Liver (tissue), 9 donors: ENCODE data around the gene NEK6. TPM values are rescaled to one million over a fixed set of nuclear protein-coding genes. Genes with fewer than 3 reads are reported as not detected.

Experiments used
- DNase-seq: peaks from one replicate; pipeline ENCODE4 v3.0.0-alpha.2; 2017; ENCODE audit warnings: low spot score
- H3K27ac ChIP-seq, 2 donors: one replicate each; pipeline ENCODE4 v1.7.0; 2013; ENCODE audit warnings: inconsistent platforms in 2 of 2, low read length in 2 of 2, control low read depth in 1 of 2, low read depth in 1 of 2, mild to moderate bottlenecking in 1 of 2
- H3K27me3 ChIP-seq, 4 donors: one replicate each; pipeline versions ENCODE4 v1.6.1 to v1.7.0; 2013; ENCODE audit warnings: low read length in 3 of 4, inconsistent platforms in 1 of 4, mild to moderate bottlenecking in 1 of 4, moderate library complexity in 1 of 4; ENCODE audit not compliant: control insufficient read depth in 4 of 4, insufficient read depth in 4 of 4
- H3K36me3 ChIP-seq, 4 donors: one replicate each; pipeline versions ENCODE4 v1.6.1 to v1.7.0; 2013; ENCODE audit warnings: low read length in 3 of 4, mild to moderate bottlenecking in 3 of 4, low read depth in 1 of 4, moderate library complexity in 1 of 4; ENCODE audit not compliant: control insufficient read depth in 4 of 4, insufficient read depth in 3 of 4
- H3K4me1 ChIP-seq, 4 donors: one replicate each; pipeline versions ENCODE4 v1.6.1 to v1.7.0; 2013; ENCODE audit warnings: low read length in 3 of 4, mild to moderate bottlenecking in 3 of 4, moderate library complexity in 1 of 4; ENCODE audit not compliant: control insufficient read depth in 4 of 4, insufficient read depth in 4 of 4
- H3K4me3 ChIP-seq, 3 donors: one replicate each; pipeline versions ENCODE4 v1.6.1 to v1.7.0; 2013; ENCODE audit warnings: low read length in 3 of 3, control low read depth in 1 of 3, low read depth in 1 of 3, mild to moderate bottlenecking in 1 of 3
- H3K9ac ChIP-seq, 2 donors: one replicate each; pipeline ENCODE4 v1.7.0; 2013; ENCODE audit warnings: low read length in 2 of 2, mild to moderate bottlenecking in 2 of 2, moderate library complexity in 2 of 2, control low read depth in 1 of 2, low read depth in 1 of 2
- H3K9me3 ChIP-seq, 4 donors: one replicate each; pipeline versions ENCODE4 v1.6.1 to v1.7.0; 2013; ENCODE audit warnings: low read length in 3 of 4; ENCODE audit not compliant: control insufficient read depth in 4 of 4
- EGR1 ChIP-seq, 2 donors: IDR thresholded peaks; 2 replicates each; pipeline ENCODE4 v1.6.1; 2016 to 2018; ENCODE audit warnings: antibody characterized with exemption in 2 of 2, low read depth in 2 of 2
- FOXA1 ChIP-seq: IDR thresholded peaks from 2 replicates; pipeline ENCODE4 v1.6.1; 2016; ENCODE audit warnings: antibody characterized with exemption
- FOXA2 ChIP-seq: IDR thresholded peaks from 2 replicates; pipeline ENCODE4 v1.6.1; 2016; ENCODE audit warnings: antibody characterized with exemption
- GABPA ChIP-seq, 2 donors: IDR thresholded peaks in 1 of 2; conservative IDR thresholded peaks in 1 of 2; 2 replicates each; pipeline ENCODE4 v1.6.1; 2016; ENCODE audit warnings: antibody characterized with exemption in 2 of 2, mild to moderate bottlenecking in 1 of 2, moderate library complexity in 1 of 2
- HNF4A ChIP-seq, 2 donors: conservative IDR thresholded peaks; 2 replicates each; pipeline ENCODE4 v1.6.1; 2016; ENCODE audit warnings: antibody characterized with exemption in 2 of 2, mild to moderate bottlenecking in 2 of 2
- HNF4G ChIP-seq: IDR thresholded peaks from 2 replicates; pipeline ENCODE4 v1.6.1; 2016; ENCODE audit warnings: antibody characterized with exemption
- JUND ChIP-seq, 2 donors: IDR thresholded peaks; 2 replicates each; pipeline ENCODE4 v1.6.1; 2016; ENCODE audit warnings: antibody characterized with exemption in 2 of 2
- NR2F2 ChIP-seq: IDR thresholded peaks from 2 replicates; pipeline ENCODE4 v1.6.1; 2016; ENCODE audit warnings: antibody characterized with exemption
- RXRA ChIP-seq, 2 donors: IDR thresholded peaks; 2 replicates each; pipeline ENCODE4 v1.6.1; 2017 to 2018; ENCODE audit warnings: antibody characterized with exemption in 2 of 2, mild to moderate bottlenecking in 1 of 2
- SP1 ChIP-seq: IDR thresholded peaks from 2 replicates; pipeline ENCODE4 v1.6.1; 2018; ENCODE audit warnings: antibody characterized with exemption, mild to moderate bottlenecking
- TAF1 ChIP-seq: conservative IDR thresholded peaks from 2 replicates; pipeline ENCODE4 v1.6.1; 2016; ENCODE audit warnings: antibody characterized with exemption, mild to moderate bottlenecking
- WGBS: extraction: QIAGEN DNeasy Blood & Tissue Kit; methylation state at CpG from one replicate; pipeline ENCODE4 v1.1.7; 2013; 5-methylcytosine and 5-hydroxymethylcytosine counted together
- polyA plus RNA-seq, 2 donors: library from polyadenylated mRNA; stranded (reverse) in 1 of 2; unstranded in 1 of 2; fragments of 200-250 nt in 1 of 2; fragments of >200 nt in 1 of 2; fragmentation: Nextera tagmentation in 1 of 2; extraction: Ambion mirVana in 1 of 2; gene quantifications; one replicate each; pipeline versions ENCODE4 v1.2.1 to v1.2.3, GENCODE V29; 2013 to 2015
- total RNA-seq, 2 donors: library from RNA; depleted of rRNA; stranded (reverse); fragments of >200 nt; gene quantifications; one replicate each; pipeline ENCODE4 v1.2.3, GENCODE V29; 2014
- TF ChIP-seq, protein P1 (sequence below): IDR thresholded peaks from 2 replicates; pipeline ENCODE4 v1.6.1; 2016; ENCODE audit warnings: antibody characterized with exemption
- TF ChIP-seq, protein P2 (sequence below): fragments of 150-350 bp; IDR thresholded peaks from 2 replicates; pipeline ENCODE4 v1.5.1; 2017; ENCODE audit warnings: improper control_type of control experiment, low read depth, low read length; ENCODE audit not compliant: missing input control
- TF ChIP-seq, protein P3 (sequence below): IDR thresholded peaks from 2 replicates; pipeline ENCODE4 v1.6.1; 2016; ENCODE audit warnings: antibody characterized with exemption
- TF ChIP-seq, protein P4 (sequence below): IDR thresholded peaks from 2 replicates; pipeline ENCODE4 v1.6.1; 2016; ENCODE audit warnings: antibody characterized with exemption, mild to moderate bottlenecking
- donor health status: healthy.
- donor health status: healthy.
- donor health status: healthy.
- donor health status: healthy.
- donor health status: healthy.

The NEK6 gene
- total and polyA plus RNA-seq, 4 donors = 32.5 to 49.7 (median 42.5) TPM

DNA sequence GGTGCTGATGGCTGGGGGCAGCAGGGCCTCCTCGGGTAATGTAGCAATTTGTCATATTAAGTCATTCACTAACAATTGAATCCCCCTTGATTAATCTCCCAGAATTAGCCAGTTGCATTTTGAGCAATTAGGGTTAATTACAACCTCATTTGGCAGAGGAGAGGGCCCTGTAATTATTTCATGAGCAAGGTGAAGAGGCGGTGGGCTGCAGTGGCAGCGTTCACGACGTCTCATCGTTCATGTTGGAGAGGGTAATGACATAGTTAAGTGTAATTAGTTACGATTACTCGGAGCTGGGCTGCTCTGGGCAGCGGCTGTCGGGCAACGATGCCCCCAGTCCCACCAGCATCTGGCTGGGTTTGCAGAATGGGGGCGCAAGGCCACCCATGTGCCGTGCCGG is 46.0 kb downstream of the NEK6 start:
- Histone ChIP-seq H3K9me3 (no peaks in the 10 kb centered on the region), H3K36me3 (peaks cover 9 to 42% (median 22%) of the 10 kb centered on the region in 4 donors), H3K27ac (no peak overlapping the region), H3K4me1 (peaks cover 0 to 4% (median 0%) of the 10 kb centered on the region in 4 donors), H3K4me3 (no peak overlapping the region), H3K9ac (no peak overlapping the region), H3K27me3 (no peaks in the 10 kb centered on the region)
- no peak for DNase-seq
- 92% methylated on average over 14 of the region's 14 CpGs for WGBS
- TF ChIP-seq HNF4G (no peak), TAF1 (no peak), GABPA (IDR thresholded peaks at IDR 0.05 in 1 of 2, conservative IDR thresholded peaks at IDR 0.05 in 1 of 2) (no peak), JUND (IDR thresholded peaks at IDR 0.05) (no peak), HNF4A (conservative IDR thresholded peaks at IDR 0.05) (no peak), EGR1 (IDR thresholded peaks at IDR 0.05; ENCODE audit: low read depth in 2 of 2) (no peak), FOXA2 (no peak), FOXA1 (no peak)
- TF ChIP-seq, protein P1, sequence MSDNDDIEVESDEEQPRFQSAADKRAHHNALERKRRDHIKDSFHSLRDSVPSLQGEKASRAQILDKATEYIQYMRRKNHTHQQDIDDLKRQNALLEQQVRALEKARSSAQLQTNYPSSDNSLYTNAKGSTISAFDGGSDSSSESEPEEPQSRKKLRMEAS = no peak
- TF ChIP-seq, protein P2, sequence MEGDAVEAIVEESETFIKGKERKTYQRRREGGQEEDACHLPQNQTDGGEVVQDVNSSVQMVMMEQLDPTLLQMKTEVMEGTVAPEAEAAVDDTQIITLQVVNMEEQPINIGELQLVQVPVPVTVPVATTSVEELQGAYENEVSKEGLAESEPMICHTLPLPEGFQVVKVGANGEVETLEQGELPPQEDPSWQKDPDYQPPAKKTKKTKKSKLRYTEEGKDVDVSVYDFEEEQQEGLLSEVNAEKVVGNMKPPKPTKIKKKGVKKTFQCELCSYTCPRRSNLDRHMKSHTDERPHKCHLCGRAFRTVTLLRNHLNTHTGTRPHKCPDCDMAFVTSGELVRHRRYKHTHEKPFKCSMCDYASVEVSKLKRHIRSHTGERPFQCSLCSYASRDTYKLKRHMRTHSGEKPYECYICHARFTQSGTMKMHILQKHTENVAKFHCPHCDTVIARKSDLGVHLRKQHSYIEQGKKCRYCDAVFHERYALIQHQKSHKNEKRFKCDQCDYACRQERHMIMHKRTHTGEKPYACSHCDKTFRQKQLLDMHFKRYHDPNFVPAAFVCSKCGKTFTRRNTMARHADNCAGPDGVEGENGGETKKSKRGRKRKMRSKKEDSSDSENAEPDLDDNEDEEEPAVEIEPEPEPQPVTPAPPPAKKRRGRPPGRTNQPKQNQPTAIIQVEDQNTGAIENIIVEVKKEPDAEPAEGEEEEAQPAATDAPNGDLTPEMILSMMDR = no peak

DNA sequence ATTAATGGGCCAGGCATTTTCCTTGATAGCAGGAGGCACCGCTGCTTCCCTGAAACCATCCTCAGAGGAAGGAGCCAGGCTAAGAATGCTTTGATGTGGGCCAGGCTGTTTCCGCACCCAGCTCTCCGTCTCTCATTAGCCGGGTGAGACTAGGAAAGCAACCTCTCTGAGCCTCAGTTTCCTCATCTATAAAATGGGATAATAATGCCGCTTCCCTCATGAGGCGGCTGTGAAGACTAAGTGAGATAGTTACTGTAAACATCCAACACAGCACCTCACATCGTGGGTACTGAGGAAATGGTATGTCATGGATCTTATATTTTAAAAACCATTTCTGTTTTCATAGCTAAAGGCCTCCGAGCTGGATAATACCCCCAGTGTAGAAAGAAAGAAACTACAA is 46.5 kb downstream of the NEK6 start:
- Histone ChIP-seq H3K27me3 (no peaks in the 10 kb centered on the region), H3K27ac (no peak overlapping the region), H3K9ac (no peak overlapping the region), H3K36me3 (peaks cover 9 to 47% (median 23%) of the 10 kb centered on the region in 4 donors), H3K9me3 (no peaks in the 10 kb centered on the region), H3K4me1 (no peaks in the 10 kb centered on the region), H3K4me3 (no peak overlapping the region)
- DNase-seq = no peak
- no peak for TF ChIP-seq HNF4A (conservative IDR thresholded peaks at IDR 0.05)
- no peak for TF ChIP-seq EGR1 (IDR thresholded peaks at IDR 0.05; ENCODE audit: low read depth in 2 of 2)
- TF ChIP-seq, protein P3, sequence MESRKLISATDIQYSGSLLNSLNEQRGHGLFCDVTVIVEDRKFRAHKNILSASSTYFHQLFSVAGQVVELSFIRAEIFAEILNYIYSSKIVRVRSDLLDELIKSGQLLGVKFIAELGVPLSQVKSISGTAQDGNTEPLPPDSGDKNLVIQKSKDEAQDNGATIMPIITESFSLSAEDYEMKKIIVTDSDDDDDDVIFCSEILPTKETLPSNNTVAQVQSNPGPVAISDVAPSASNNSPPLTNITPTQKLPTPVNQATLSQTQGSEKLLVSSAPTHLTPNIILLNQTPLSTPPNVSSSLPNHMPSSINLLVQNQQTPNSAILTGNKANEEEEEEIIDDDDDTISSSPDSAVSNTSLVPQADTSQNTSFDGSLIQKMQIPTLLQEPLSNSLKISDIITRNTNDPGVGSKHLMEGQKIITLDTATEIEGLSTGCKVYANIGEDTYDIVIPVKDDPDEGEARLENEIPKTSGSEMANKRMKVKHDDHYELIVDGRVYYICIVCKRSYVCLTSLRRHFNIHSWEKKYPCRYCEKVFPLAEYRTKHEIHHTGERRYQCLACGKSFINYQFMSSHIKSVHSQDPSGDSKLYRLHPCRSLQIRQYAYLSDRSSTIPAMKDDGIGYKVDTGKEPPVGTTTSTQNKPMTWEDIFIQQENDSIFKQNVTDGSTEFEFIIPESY = no peak
- no peak for TF ChIP-seq FOXA2
- no peak for TF ChIP-seq SP1
- no peak for TF ChIP-seq JUND (IDR thresholded peaks at IDR 0.05)
- TF ChIP-seq, protein P4, sequence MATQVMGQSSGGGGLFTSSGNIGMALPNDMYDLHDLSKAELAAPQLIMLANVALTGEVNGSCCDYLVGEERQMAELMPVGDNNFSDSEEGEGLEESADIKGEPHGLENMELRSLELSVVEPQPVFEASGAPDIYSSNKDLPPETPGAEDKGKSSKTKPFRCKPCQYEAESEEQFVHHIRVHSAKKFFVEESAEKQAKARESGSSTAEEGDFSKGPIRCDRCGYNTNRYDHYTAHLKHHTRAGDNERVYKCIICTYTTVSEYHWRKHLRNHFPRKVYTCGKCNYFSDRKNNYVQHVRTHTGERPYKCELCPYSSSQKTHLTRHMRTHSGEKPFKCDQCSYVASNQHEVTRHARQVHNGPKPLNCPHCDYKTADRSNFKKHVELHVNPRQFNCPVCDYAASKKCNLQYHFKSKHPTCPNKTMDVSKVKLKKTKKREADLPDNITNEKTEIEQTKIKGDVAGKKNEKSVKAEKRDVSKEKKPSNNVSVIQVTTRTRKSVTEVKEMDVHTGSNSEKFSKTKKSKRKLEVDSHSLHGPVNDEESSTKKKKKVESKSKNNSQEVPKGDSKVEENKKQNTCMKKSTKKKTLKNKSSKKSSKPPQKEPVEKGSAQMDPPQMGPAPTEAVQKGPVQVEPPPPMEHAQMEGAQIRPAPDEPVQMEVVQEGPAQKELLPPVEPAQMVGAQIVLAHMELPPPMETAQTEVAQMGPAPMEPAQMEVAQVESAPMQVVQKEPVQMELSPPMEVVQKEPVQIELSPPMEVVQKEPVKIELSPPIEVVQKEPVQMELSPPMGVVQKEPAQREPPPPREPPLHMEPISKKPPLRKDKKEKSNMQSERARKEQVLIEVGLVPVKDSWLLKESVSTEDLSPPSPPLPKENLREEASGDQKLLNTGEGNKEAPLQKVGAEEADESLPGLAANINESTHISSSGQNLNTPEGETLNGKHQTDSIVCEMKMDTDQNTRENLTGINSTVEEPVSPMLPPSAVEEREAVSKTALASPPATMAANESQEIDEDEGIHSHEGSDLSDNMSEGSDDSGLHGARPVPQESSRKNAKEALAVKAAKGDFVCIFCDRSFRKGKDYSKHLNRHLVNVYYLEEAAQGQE = no peak
- TF ChIP-seq, protein P2 = no peak
- TF ChIP-seq, protein P1 = no peak
- TF ChIP-seq GABPA (IDR thresholded peaks at IDR 0.05 in 1 of 2, conservative IDR thresholded peaks at IDR 0.05 in 1 of 2) = no peak
- TF ChIP-seq FOXA1 = no peak
- TF ChIP-seq RXRA (IDR thresholded peaks at IDR 0.05) = no peak
- TF ChIP-seq NR2F2 = no peak
- 95% methylated on average over 8 of the region's 8 CpGs for WGBS
